HEK293 (cell line): ENCODE measurements around the gene YY2.

Source experiments
- CTCF ChIA-PET: fragments of 350-600 bp; formaldehyde crosslinking; extraction: SDS; loops from one replicate; lab custom pipeline; 2021; ENCODE audit warnings: antibody characterized with exemption; lab: Yijun Ruan, JAX
- POLR2A ChIA-PET: fragments of 300-600 bp; formaldehyde crosslinking; extraction: SDS; loops from one replicate; lab custom pipeline; 2020; ENCODE audit warnings: antibody characterized with exemption, inconsistent platforms; lab: Yijun Ruan, JAX
- H3K27ac ChIP-seq: fragments of 200-500 bp; sonication (Bioruptor generic); 2 replicates; pipeline ENCODE4 v1.5.1; 2014; ENCODE audit warnings: low read depth, low read length, control low read depth, inconsistent platforms; ENCODE audit errors: extremely low read depth
- H3K36me3 ChIP-seq, 2 experiments: fragments of 200-500 bp in 1 of 2; sonication (Bioruptor generic) in 1 of 2; 1 replicate in 1 of 2; 2 replicates in 1 of 2; pipeline ENCODE4 v1.5.1; 2014 to 2017; ENCODE audit warnings: inconsistent platforms in 2 of 2, low read length in 2 of 2; ENCODE audit not compliant: control insufficient read depth in 2 of 2, insufficient read depth in 1 of 2
- H3K4me1 ChIP-seq: fragments of 200-500 bp; sonication (Bioruptor generic); 2 replicates; pipeline ENCODE4 v1.5.1; 2014; ENCODE audit warnings: mild to moderate bottlenecking, low read length, inconsistent platforms; ENCODE audit not compliant: control insufficient read depth, insufficient read depth
- H3K4me3 ChIP-seq: 2 replicates; pipeline ENCODE4 v1.5.1; 2011; ENCODE audit warnings: low read depth, mild to moderate bottlenecking, control low read depth, low read length, moderate library complexity
- H3K9me3 ChIP-seq: fragments of 200-500 bp; sonication (Bioruptor generic); 2 replicates; pipeline ENCODE4 v1.5.1; 2014; ENCODE audit warnings: low read depth, low read length, inconsistent platforms; ENCODE audit not compliant: control insufficient read depth, insufficient read depth
- CTCF ChIP-seq: fragments of 450-650 bp; formaldehyde crosslinking; IDR thresholded peaks from 2 replicates; pipeline ENCODE4 v1.5.1; 2016; ENCODE audit warnings: missing biosample characterization, missing genetic modification characterization
- KLF8 ChIP-seq: fragments of 450-650 bp; formaldehyde crosslinking; IDR thresholded peaks from 2 replicates; pipeline ENCODE4 v1.5.1; 2016; ENCODE audit warnings: missing biosample characterization, missing genetic modification characterization
- MYNN ChIP-seq: fragments of 450-650 bp; formaldehyde crosslinking; IDR thresholded peaks from 2 replicates; pipeline ENCODE4 v1.5.1; 2016; ENCODE audit warnings: missing biosample characterization, missing genetic modification characterization, borderline replicate concordance
- SP3 ChIP-seq: fragments of 450-650 bp; formaldehyde crosslinking; IDR thresholded peaks from 2 replicates; pipeline ENCODE4 v1.5.1; 2016; ENCODE audit warnings: missing biosample characterization, missing genetic modification characterization
- TRIM28 ChIP-seq: IDR thresholded peaks from 2 replicates; pipeline ENCODE4 v1.6.1; 2011; ENCODE audit warnings: low read length, control low read depth, borderline replicate concordance
- ZBTB48 ChIP-seq: fragments of 450-650 bp; formaldehyde crosslinking; IDR thresholded peaks from 2 replicates; pipeline ENCODE4 v1.5.1; 2016; ENCODE audit warnings: missing biosample characterization, missing genetic modification characterization
- ZNF112 ChIP-seq: fragments of 450-650 bp; formaldehyde crosslinking; IDR thresholded peaks from 2 replicates; pipeline ENCODE4 v1.5.0; 2017; ENCODE audit warnings: missing biosample characterization, missing genetic modification characterization
- ZNF16 ChIP-seq: fragments of 450-650 bp; formaldehyde crosslinking; IDR thresholded peaks from 2 replicates; pipeline ENCODE4 v1.5.1; 2016; ENCODE audit warnings: low read depth, missing biosample characterization, missing genetic modification characterization
- ZNF184 ChIP-seq: fragments of 450-650 bp; IDR thresholded peaks from 2 replicates; pipeline ENCODE4 v1.5.1; 2018; ENCODE audit warnings: missing biosample characterization, mild to moderate bottlenecking, missing genetic modification characterization
- ZNF266 ChIP-seq: fragments of 450-650 bp; formaldehyde crosslinking; IDR thresholded peaks from 2 replicates; pipeline ENCODE4 v1.5.1; 2016; ENCODE audit warnings: missing biosample characterization, missing genetic modification characterization, low read depth
- ZNF280C ChIP-seq: fragments of 450-650 bp; formaldehyde crosslinking; IDR thresholded peaks from 2 replicates; pipeline ENCODE4 v1.5.1; 2016; ENCODE audit warnings: missing biosample characterization, missing genetic modification characterization
- ZNF416 ChIP-seq: fragments of 450-650 bp; formaldehyde crosslinking; IDR thresholded peaks from 2 replicates; pipeline ENCODE4 v1.5.1; 2016; ENCODE audit warnings: missing biosample characterization, missing genetic modification characterization
- ZNF423 ChIP-seq: fragments of 450-650 bp; formaldehyde crosslinking; IDR thresholded peaks from 2 replicates; pipeline ENCODE4 v1.5.1; 2016; ENCODE audit warnings: missing biosample characterization, missing genetic modification characterization
- ZNF624 ChIP-seq: fragments of 450-650 bp; formaldehyde crosslinking; IDR thresholded peaks from 2 replicates; pipeline ENCODE4 v1.5.1; 2017; ENCODE audit warnings: missing biosample characterization, missing genetic modification characterization
- ZNF626 ChIP-seq: fragments of 450-650 bp; sonication (Bioruptor Pico); formaldehyde crosslinking; IDR thresholded peaks from 2 replicates; pipeline ENCODE4 v1.5.1; 2018; ENCODE audit warnings: missing biosample characterization, missing genetic modification characterization, inconsistent platforms
- ZNF777 ChIP-seq: fragments of 450-650 bp; formaldehyde crosslinking; IDR thresholded peaks from 2 replicates; pipeline ENCODE4 v1.5.1; 2017; ENCODE audit warnings: missing biosample characterization, missing genetic modification characterization, borderline replicate concordance
- ZXDB ChIP-seq: fragments of 450-650 bp; formaldehyde crosslinking; IDR thresholded peaks from 2 replicates; pipeline ENCODE4 v1.5.1; 2016; ENCODE audit warnings: missing biosample characterization, missing genetic modification characterization
- TF ChIP-seq, protein P1 (sequence below): fragments of 450-650 bp; formaldehyde crosslinking; IDR thresholded peaks from 2 replicates; pipeline ENCODE4 v1.5.1; 2016; ENCODE audit warnings: missing biosample characterization, missing genetic modification characterization

The YY2 gene

GRCh38 chrX:21881881-21882574 lies 26.2 kb downstream of the YY2 start:
- no peaks in the 10 kb centered on the region for H3K9me3 ChIP-seq
- ChIA-PET POLR2A (no interaction called here), CTCF (interaction anchor here (0.6 kb wide), 1 partner anchor 104 kb away, joined by 3 read pairs; no protein-coding TSS in a partner anchor)
- TF ChIP-seq ZNF626 (no peak), ZXDB (tag by site-specific recombination) (no peak), ZNF16 (tag by site-specific recombination) (no peak), ZNF416 (no peak), ZNF777 (tag by site-specific recombination) (no peak), MYNN (tag by site-specific recombination) (no peak), ZNF184 (tag by site-specific recombination) (no peak), KLF8 (tag by site-specific recombination) (no peak), CTCF (tag by site-specific recombination) (no peak)
- TF ChIP-seq, protein P1, sequence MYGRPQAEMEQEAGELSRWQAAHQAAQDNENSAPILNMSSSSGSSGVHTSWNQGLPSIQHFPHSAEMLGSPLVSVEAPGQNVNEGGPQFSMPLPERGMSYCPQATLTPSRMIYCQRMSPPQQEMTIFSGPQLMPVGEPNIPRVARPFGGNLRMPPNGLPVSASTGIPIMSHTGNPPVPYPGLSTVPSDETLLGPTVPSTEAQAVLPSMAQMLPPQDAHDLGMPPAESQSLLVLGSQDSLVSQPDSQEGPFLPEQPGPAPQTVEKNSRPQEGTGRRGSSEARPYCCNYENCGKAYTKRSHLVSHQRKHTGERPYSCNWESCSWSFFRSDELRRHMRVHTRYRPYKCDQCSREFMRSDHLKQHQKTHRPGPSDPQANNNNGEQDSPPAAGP (tag by site-specific recombination), result no peak
- peaks cover 7 to 14% of the 10 kb centered on the region in 2 experiments; a peak in 2 of 3 replicates for H3K36me3 ChIP-seq
- no peak overlapping the region for H3K27ac ChIP-seq
- H3K4me1 ChIP-seq, result no peaks in the 10 kb centered on the region
- no peak overlapping the region for H3K4me3 ChIP-seq

GRCh38 chrX:21883258-21883657 lies 27.5 kb downstream of the YY2 start:
- ChIA-PET POLR2A (no interaction called here), CTCF (interaction anchor here (0.6 kb wide), 1 partner anchor 70 kb away, joined by 3 read pairs; no protein-coding TSS in a partner anchor)
- no peaks in the 10 kb centered on the region for H3K4me1 ChIP-seq
- peaks cover 3 to 14% of the 10 kb centered on the region in 2 experiments; a peak in 2 of 3 replicates for H3K36me3 ChIP-seq
- no peak for TF ChIP-seq ZBTB48 (tag by site-specific recombination)
- no peak for TF ChIP-seq ZNF280C (tag by site-specific recombination)
- TF ChIP-seq SP3 (tag by site-specific recombination), result no peak
- TF ChIP-seq ZNF112 (tag by site-specific recombination), result no peak
- TF ChIP-seq ZNF423 (tag by site-specific recombination), result no peak
- no peak for TF ChIP-seq ZNF624 (tag by site-specific recombination)
- no peak overlapping the region for H3K4me3 ChIP-seq
- H3K27ac ChIP-seq, result no peak overlapping the region
- no peaks in the 10 kb centered on the region for H3K9me3 ChIP-seq

DNA sequence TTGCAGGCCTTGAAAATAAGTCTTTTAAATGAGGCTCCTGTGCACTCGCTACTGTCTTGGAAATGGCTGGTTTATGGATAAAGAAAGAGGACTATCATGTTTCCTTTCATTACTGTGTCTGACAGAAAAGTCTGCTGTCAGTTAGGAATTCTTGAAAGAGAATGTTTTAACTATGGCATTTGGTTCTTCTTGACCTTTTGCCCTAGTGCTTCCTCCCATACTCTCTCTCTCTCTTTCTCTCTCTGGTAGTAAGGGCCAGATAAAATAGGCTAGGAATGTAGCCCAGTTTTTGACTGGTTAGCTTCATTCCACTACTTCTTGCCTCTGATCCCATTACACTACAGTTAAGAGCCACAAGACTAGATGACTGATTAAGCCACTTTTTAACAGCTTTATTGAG lies 29.8 kb downstream of the YY2 start:
- Histone ChIP-seq H3K27ac (no peak overlapping the region), H3K4me3 (no peak overlapping the region), H3K9me3 (no peaks in the 10 kb centered on the region), H3K4me1 (no peaks in the 10 kb centered on the region), H3K36me3 (peaks cover 0 to 8% of the 10 kb centered on the region in 2 experiments; a peak in 1 of 3 replicates)
- ChIA-PET CTCF (no interaction called here), POLR2A (no interaction called here)
- peak; percentile 12; the same call in 1 of the 2 replicates for TF ChIP-seq TRIM28
- no peak for TF ChIP-seq ZNF266 (tag by site-specific recombination)
- TF ChIP-seq, all 188 proteins: peak for 1
